Sigmoid colon (tissue), 4 donors: ENCODE measurements around the gene OSBPL5.

Experiments
- POLR2AphosphoS5 ChIP-seq, 4 donors: sonication (generic); formaldehyde crosslinking; IDR thresholded peaks; one replicate each; pipeline ENCODE4 v1.6.1; 2017; ENCODE audit warnings: antibody characterized with exemption in 4 of 4
- TF ChIP-seq, protein P1 (sequence below), 4 experiments: fragments of 450-650 bp in 3 of 4; fragments of 200-600 bp in 1 of 4; IDR thresholded peaks; one replicate each; pipeline ENCODE4 v1.5.1; 2016 to 2019; ENCODE audit warnings: antibody characterized with exemption in 4 of 4, mild to moderate bottlenecking in 3 of 4, moderate library complexity in 2 of 4

GRCh38 chr11:3193373-3194015 is 28.4 kb upstream of the OSBPL5 start:
- TF ChIP-seq POLR2AphosphoS5 (IDR thresholded peaks at IDR 0.05): no peak
- TF ChIP-seq, protein P1, sequence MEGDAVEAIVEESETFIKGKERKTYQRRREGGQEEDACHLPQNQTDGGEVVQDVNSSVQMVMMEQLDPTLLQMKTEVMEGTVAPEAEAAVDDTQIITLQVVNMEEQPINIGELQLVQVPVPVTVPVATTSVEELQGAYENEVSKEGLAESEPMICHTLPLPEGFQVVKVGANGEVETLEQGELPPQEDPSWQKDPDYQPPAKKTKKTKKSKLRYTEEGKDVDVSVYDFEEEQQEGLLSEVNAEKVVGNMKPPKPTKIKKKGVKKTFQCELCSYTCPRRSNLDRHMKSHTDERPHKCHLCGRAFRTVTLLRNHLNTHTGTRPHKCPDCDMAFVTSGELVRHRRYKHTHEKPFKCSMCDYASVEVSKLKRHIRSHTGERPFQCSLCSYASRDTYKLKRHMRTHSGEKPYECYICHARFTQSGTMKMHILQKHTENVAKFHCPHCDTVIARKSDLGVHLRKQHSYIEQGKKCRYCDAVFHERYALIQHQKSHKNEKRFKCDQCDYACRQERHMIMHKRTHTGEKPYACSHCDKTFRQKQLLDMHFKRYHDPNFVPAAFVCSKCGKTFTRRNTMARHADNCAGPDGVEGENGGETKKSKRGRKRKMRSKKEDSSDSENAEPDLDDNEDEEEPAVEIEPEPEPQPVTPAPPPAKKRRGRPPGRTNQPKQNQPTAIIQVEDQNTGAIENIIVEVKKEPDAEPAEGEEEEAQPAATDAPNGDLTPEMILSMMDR (IDR thresholded peaks at IDR 0.05): no peak
